Upper lobe of left lung (tissue), 4 donors: ENCODE results near the gene GIMAP5.

Experiments
- POLR2A ChIP-seq, 4 donors: fragments of 450-650 bp; IDR thresholded peaks; one replicate each; pipeline ENCODE4 v1.5.1; 2016 to 2017; ENCODE audit warnings: antibody characterized with exemption in 4 of 4, mild to moderate bottlenecking in 2 of 4
- TF ChIP-seq, protein P1 (sequence below), 6 experiments: fragments of 450-650 bp in 4 of 6; fragments of 200-600 bp in 2 of 6; sonication (generic) in 2 of 6; IDR thresholded peaks; one replicate each; pipeline ENCODE4 v1.5.1; 2016 to 2019; ENCODE audit warnings: antibody characterized with exemption in 6 of 6

DNA sequence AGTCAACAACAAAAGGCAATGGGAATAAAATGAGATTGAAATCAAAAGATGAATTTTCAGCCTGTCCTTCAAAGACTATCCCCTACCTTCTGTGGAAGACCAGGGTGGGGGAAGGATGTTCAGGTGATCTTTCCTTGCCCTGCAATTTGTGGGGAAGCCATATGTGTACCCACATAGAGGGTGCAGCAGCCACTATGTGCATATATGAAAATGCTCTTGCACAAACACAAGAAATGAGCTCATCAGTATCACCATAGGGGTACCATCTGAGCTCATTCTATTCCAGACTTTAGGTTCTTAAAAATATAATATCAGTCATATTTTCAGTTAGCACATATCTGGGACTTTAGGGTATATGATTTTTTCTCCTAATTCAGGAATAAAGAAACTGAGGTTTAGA, 17.7 kb downstream of the GIMAP5 start:
- no peak for TF ChIP-seq POLR2A (IDR thresholded peaks at IDR 0.05)
- TF ChIP-seq, protein P1, sequence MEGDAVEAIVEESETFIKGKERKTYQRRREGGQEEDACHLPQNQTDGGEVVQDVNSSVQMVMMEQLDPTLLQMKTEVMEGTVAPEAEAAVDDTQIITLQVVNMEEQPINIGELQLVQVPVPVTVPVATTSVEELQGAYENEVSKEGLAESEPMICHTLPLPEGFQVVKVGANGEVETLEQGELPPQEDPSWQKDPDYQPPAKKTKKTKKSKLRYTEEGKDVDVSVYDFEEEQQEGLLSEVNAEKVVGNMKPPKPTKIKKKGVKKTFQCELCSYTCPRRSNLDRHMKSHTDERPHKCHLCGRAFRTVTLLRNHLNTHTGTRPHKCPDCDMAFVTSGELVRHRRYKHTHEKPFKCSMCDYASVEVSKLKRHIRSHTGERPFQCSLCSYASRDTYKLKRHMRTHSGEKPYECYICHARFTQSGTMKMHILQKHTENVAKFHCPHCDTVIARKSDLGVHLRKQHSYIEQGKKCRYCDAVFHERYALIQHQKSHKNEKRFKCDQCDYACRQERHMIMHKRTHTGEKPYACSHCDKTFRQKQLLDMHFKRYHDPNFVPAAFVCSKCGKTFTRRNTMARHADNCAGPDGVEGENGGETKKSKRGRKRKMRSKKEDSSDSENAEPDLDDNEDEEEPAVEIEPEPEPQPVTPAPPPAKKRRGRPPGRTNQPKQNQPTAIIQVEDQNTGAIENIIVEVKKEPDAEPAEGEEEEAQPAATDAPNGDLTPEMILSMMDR (IDR thresholded peaks at IDR 0.05): no peak
